Neuron (in vitro differentiated cells): ENCODE results near the gene OPN1SW.

ENCODE experiments used
- H2AFZ ChIP-seq: one replicate; pipeline ENCODE4 v1.6.1; 2013; ENCODE audit warnings: low read depth, mild to moderate bottlenecking, inconsistent platforms, low read length, moderate library complexity
- H3K27me3 ChIP-seq: one replicate; pipeline ENCODE4 v1.6.1; 2013; ENCODE audit warnings: low read length; ENCODE audit not compliant: insufficient read depth
- H3K36me3 ChIP-seq: one replicate; pipeline ENCODE4 v1.6.1; 2013; ENCODE audit warnings: low read length; ENCODE audit not compliant: insufficient read depth
- H3K4me1 ChIP-seq: one replicate; pipeline ENCODE4 v1.6.1; 2013; ENCODE audit warnings: low read length; ENCODE audit not compliant: insufficient read depth
- H3K4me3 ChIP-seq: 2 replicates; pipeline ENCODE4 v1.5.1; 2013; ENCODE audit warnings: mild to moderate bottlenecking, low read length, moderate library complexity
- H3K9me3 ChIP-seq: one replicate; pipeline ENCODE4 v1.6.1; 2013; ENCODE audit warnings: low read length

OPN1SW gene, protein sequence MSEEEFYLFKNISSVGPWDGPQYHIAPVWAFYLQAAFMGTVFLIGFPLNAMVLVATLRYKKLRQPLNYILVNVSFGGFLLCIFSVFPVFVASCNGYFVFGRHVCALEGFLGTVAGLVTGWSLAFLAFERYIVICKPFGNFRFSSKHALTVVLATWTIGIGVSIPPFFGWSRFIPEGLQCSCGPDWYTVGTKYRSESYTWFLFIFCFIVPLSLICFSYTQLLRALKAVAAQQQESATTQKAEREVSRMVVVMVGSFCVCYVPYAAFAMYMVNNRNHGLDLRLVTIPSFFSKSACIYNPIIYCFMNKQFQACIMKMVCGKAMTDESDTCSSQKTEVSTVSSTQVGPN

DNA sequence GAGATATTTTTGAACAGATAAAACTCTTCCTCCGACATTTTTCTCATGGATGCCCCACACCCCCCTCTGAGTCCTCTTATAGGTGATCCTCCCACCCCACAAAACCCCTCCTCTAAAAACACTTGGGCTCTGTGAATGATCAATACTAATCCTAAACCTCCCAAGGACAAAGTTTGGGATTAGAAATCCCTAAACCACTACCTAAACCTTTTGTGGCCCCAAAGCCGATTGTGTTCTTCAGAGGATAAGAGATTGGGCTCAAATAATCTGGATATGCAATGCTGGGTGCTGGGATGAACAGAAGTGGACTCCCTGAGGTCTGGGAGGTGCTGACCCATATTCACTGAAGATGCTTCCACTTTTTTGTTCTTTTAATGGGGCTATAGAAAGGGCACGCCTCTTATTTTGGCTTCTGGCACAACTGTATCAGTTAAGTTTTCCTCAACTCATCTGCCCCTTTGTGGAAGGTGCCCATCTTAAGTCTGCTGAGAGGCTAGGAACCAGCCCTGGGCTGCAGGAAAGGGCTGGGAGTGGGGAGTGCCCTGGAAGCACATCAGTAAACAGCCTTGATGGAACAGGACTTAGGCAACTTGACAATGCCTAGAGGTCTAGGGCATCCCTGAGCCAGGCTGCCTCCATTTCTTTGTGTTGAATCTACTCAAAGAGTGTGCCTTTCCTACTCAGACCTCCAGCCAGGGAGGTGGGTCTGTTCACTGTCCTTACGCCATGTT lies at the start of gene OPN1SW:
OPN1SW (minus strand) TSS at position 51 of the 731 bp plus-strand sequence; CDS start at position 38, 13 bp downstream.
- Histone ChIP-seq H3K4me1 (no peaks in the 10 kb centered on the region), H3K27me3 (no peaks in the 10 kb centered on the region), H3K9me3 (no peaks in the 10 kb centered on the region), H2AFZ (no peak within 1 kb of the TSS), H3K4me3 (no peak within 1 kb of the TSS), H3K36me3 (peaks cover 26% of the 10 kb centered on the region)

DNA sequence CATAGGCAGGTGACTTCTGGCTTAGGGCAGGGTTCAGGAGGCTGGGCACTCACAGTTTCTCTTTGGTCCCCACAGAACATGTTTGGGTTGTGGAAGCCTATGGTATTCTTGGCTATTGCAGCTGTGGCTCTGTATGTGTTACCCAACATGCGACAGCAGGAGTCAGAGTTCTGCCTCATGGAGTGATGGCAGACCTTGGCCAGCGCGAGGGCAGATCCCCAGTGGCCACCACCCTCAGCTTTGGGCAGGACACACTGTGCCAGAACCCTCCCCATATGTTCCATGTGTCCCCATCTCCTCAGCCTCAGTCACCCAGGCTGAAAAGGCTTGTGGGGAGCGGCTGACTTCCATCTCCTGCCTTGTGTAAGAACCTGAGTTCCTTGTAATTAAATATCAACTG lies 46.1 kb upstream of the OPN1SW start:
- no peaks in the 10 kb centered on the region for H3K27me3 ChIP-seq
- H3K4me1 ChIP-seq, result no peaks in the 10 kb centered on the region
- H3K4me3 ChIP-seq, result no peak overlapping the region
- no peaks in the 10 kb centered on the region for H3K9me3 ChIP-seq
- H2AFZ ChIP-seq, result no peak overlapping the region
- no peaks in the 10 kb centered on the region for H3K36me3 ChIP-seq

- H2AFZ ChIP-seq, result no peak overlapping the region
- no peaks in the 10 kb centered on the region for H3K4me1 ChIP-seq
- H3K9me3 ChIP-seq, result no peaks in the 10 kb centered on the region
- no peaks in the 10 kb centered on the region for H3K36me3 ChIP-seq
- no peaks in the 10 kb centered on the region for H3K27me3 ChIP-seq
- H3K4me3 ChIP-seq, result no peak overlapping the region
Observed at GRCh38 chr7:128818694-128819093, 43.1 kb upstream of the OPN1SW start.

DNA sequence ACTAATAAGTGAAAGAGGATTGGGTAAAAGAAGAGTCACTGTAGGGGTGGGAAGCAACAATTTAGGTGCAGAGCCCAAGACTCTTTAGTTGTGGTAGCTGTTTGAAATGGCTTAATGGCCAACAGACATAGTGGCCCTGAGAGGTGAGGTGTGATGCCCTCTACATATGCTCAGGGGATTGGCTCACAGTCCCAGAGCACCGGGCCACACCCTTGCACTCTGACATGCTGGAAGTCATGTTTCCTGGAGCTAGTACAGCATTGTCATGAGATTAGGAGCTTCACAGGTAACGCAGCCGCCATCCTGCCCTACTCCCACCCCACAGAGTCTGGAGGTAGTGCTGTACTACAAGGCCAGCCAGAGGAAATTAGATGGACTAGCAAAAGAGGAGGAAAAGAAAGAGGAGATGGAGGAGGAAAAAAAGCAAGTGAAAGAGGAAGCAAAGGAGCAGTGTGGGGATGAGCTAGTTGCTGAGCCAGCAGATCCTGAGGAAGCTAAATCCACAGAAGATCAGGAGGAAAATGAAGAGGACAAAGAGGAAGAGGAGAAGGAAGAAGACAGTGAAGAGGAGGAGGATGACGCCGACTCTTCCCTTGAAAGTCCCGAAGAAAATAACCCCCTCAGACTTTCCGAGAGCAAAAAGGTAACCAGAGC lies 39.8 kb upstream of the OPN1SW start:
- no peak overlapping the region for H3K4me3 ChIP-seq
- no peaks in the 10 kb centered on the region for H3K4me1 ChIP-seq
- H3K27me3 ChIP-seq, result no peaks in the 10 kb centered on the region
- H3K36me3 ChIP-seq, result peaks cover 12% of the 10 kb centered on the region
- H3K9me3 ChIP-seq, result no peaks in the 10 kb centered on the region
- H2AFZ ChIP-seq, result no peak overlapping the region

DNA sequence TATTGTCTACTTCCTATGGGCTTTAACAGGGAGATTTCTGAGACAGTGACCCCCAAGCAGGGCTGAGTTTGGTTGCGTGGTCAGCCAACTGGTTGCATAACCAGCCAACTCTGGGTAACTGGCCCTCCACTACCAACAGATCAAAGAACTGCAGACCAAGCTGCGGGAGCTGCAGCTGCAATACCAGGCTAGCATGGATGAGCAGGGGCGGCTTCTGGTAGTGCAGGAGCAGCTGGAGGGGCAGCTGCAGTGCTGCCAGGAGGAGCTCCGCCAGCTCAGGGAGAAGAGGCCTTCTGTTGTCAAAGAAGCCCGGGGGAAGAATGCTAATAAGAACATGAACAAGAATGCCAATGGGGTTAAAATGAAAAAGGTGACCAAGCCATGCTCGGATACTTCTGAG lies 38.9 kb upstream of the OPN1SW start:
- Histone ChIP-seq H2AFZ (no peak overlapping the region), H3K4me3 (no peak overlapping the region), H3K4me1 (no peaks in the 10 kb centered on the region), H3K9me3 (no peaks in the 10 kb centered on the region), H3K36me3 (peaks cover 17% of the 10 kb centered on the region), H3K27me3 (no peaks in the 10 kb centered on the region)

DNA sequence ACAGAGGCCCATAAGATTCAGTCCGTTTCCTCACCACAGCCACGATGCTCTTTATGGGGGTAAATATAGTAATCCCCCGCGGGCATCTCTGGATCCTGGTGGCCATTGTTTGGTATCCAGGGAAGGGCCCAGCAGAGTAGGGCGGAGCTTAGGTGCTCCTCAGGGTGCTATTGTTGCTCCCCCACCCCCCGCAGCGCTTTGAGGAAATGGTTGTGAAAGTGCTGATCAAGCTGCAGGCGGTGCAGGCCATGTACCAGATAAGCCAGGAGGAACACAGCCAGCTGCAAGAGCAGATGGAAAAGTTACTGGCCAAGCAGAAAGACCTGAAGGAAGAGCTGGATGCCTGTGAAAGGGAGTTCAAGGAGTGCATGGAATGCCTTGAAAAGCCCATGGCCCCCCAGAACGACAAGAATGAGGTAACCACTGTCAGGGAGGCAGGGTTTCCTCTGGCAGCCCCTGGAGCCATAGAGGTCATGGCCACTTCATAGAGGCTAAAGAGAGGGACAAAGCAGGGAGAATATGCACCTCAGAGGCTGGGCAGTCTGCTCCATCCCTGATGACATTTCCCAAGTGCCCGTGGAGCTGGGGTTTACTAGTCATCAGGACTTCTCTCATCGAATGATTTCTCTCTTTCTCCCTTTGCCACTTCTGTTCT lies 37.0 kb upstream of the OPN1SW start:
- Histone ChIP-seq H3K9me3 (no peaks in the 10 kb centered on the region), H3K4me1 (no peaks in the 10 kb centered on the region), H3K36me3 (peaks cover 27% of the 10 kb centered on the region), H2AFZ (no peak overlapping the region), H3K27me3 (no peaks in the 10 kb centered on the region), H3K4me3 (no peak overlapping the region)

GRCh38 chr7:128811631-128812430 lies 36.2 kb upstream of the OPN1SW start:
- Histone ChIP-seq H3K9me3 (no peaks in the 10 kb centered on the region), H3K4me1 (no peaks in the 10 kb centered on the region), H3K27me3 (no peaks in the 10 kb centered on the region), H3K4me3 (no peak overlapping the region), H3K36me3 (peaks cover 33% of the 10 kb centered on the region), H2AFZ (no peak overlapping the region)

DNA sequence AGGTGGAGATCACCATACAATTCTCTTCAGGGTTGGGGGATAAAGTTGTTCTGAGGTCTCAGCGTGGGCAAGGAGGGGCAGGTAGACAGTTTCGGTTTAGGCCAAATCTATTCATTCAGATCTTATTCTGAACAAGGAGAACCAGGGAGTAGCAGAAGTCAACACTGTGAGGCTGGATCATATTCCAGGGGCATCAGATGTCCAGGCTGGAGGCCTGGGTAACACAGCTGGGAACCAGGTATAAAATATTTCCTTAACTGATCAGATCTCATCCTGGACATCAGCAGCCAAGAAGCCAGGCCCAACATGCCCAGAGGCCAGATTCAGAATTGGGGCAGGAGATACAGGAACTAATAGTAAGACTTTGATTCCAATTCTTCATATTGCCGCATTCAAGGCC lies 35.4 kb upstream of the OPN1SW start:
- H3K4me3 ChIP-seq, result no peak overlapping the region
- H2AFZ ChIP-seq, result no peak overlapping the region
- H3K27me3 ChIP-seq, result no peaks in the 10 kb centered on the region
- no peaks in the 10 kb centered on the region for H3K4me1 ChIP-seq
- no peaks in the 10 kb centered on the region for H3K9me3 ChIP-seq
- H3K36me3 ChIP-seq, result peaks cover 42% of the 10 kb centered on the region

DNA sequence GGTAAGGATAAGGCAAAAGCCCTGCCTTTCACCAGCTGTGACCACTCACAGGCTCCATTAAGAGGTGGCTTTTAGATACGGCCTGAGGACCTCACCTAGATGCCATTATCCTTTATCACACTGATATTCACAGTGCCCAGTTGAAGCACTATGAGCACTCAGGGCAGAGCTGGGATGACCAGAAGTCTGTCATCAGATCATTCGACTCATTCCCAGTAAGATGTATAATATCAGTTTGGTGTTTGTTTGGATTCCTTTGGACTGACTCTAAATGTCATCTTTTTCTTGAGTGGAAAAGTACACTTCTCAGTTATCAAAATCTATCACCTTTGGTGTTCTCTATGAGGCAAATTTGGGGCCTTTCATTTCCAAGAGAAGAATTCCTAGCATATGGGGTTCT lies 34.9 kb upstream of the OPN1SW start:
- no peak overlapping the region for H2AFZ ChIP-seq
- no peaks in the 10 kb centered on the region for H3K4me1 ChIP-seq
- no peaks in the 10 kb centered on the region for H3K9me3 ChIP-seq
- no peaks in the 10 kb centered on the region for H3K27me3 ChIP-seq
- peaks cover 47% of the 10 kb centered on the region for H3K36me3 ChIP-seq
- no peak overlapping the region for H3K4me3 ChIP-seq

DNA sequence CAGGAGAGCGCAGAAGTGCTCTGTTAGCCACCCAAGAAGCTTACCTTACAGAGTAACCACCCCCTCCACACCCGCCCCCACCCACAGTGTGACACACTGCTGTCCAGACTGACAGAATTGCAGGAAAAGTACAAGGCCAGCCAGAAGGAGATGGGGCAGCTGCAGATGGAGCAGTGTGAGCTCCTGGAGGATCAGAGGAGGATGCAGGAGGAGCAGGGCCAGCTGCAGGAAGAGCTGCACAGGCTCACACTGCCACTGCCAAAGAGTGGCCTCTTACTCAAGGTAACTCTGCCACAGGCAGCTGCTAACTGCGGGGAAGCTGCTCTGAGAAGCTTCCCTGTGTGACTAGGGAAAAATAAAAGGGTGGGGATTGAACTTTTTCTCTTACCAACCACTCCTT lies 33.8 kb upstream of the OPN1SW start:
- H2AFZ ChIP-seq, result no peak overlapping the region
- no peak overlapping the region for H3K4me3 ChIP-seq
- peaks cover 58% of the 10 kb centered on the region for H3K36me3 ChIP-seq
- no peaks in the 10 kb centered on the region for H3K9me3 ChIP-seq
- H3K4me1 ChIP-seq, result no peaks in the 10 kb centered on the region
- H3K27me3 ChIP-seq, result no peaks in the 10 kb centered on the region

- Histone ChIP-seq H3K36me3 (peaks cover 67% of the 10 kb centered on the region), H3K4me1 (no peaks in the 10 kb centered on the region), H3K27me3 (no peaks in the 10 kb centered on the region)
Observed at GRCh38 chr7:128807191-128807590, 31.6 kb upstream of the OPN1SW start.

GRCh38 chr7:128805225-128805624 lies 29.6 kb upstream of the OPN1SW start:
- Histone ChIP-seq H3K9me3 (no peaks in the 10 kb centered on the region), H2AFZ (no peak overlapping the region), H3K36me3 (peaks cover 68% of the 10 kb centered on the region), H3K4me1 (no peaks in the 10 kb centered on the region), H3K27me3 (no peaks in the 10 kb centered on the region), H3K4me3 (no peak overlapping the region)

More at GRCh38 chr7:128807191-128807590, 31.6 kb upstream of the OPN1SW start:
- Histone ChIP-seq H3K4me3 (no peak overlapping the region), H3K9me3 (no peaks in the 10 kb centered on the region), H2AFZ (no peak overlapping the region)
